Embryonic facial prominence (tissue), 1 donor: ENCODE data around the gene DDAH2.
"Not testable (repeated sequence)": the region's sequence is repeated elsewhere in the genome, so short reads cannot be mapped to it uniquely, and the experiment has no call there.

ENCODE experiments used
- DNase-seq: peaks from one replicate; pipeline ENCODE4 v3.0.0-alpha.2; 2016; ENCODE audit errors: extremely low spot score

Gene DDAH2

DNA sequence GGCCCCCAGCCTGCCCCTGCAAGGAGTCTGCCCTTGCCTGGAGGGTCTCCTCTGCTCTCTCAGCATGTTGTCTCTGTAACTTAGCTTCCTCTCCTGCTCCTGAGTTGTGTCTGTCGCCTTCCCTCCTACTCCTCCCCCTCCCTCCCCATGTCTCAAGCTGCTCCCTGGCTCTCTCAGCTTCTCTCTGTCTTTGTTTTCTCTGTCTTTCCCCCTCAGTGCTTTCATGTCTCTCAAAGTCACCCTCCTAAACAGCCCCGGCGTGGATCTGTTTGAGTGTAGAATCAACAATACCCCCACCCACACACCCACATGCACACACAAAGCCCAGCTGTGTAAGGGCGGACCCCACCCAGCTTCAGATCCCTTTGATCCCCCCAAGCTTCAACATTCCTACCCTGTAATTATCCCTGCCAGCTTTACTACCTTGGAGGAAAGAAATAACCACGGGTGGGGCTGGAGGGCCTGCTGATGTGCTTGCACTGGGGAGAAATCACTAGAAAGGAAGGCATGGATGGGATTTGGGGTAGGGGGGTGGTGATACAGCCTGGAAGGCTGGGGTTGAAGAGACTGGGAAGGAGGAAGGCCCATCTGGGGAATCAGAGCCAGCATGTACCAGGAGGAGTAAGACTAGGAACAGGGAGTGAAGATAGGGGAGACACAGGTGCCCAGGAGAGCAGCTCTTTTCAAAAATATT, 15.0 kb downstream of the DDAH2 start:
- peak; percentile 29 for DNase-seq

DNA sequence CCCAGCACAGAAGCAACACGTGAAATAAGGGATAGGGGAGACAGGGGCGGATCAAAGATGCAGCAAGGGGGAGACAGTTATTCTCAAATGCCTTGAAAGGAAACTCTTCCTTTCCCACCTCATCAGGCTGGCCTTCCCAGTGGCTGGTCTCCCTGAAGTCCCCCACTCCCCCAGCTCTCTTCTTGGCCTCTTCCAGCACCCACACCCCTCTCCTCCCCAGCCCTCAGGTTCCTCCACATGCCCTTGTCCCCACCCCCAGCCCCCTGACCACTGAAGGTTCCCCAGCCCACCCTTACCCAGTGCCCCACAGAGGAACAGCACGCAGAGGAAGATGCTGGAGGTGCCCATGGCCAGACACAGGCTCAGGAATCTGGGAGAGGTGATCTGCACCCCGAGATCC, 15.6 kb downstream of the DDAH2 start:
- DNase-seq, result no peak

DNA sequence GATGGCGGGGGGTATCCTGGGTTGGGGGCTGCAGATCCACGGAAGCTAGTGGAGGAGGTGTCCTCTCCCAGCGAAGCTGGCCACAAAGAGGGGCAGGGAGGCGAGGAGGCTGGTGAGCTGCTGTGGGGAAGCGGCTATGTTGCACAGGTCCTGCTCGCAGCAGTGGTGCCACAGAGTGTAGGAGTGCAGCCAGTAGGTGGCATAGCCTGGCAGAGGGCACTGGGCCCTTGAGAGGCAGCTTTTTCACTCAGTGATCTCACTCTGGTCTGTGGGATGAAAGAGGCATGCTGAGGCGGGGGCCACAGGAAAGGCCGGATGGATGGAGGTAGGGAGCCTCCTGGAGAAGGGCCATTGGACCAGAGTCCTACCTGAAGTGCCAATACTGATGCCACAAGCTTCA, 16.8 kb downstream of the DDAH2 start:
- DNase-seq, result no peak

DNA sequence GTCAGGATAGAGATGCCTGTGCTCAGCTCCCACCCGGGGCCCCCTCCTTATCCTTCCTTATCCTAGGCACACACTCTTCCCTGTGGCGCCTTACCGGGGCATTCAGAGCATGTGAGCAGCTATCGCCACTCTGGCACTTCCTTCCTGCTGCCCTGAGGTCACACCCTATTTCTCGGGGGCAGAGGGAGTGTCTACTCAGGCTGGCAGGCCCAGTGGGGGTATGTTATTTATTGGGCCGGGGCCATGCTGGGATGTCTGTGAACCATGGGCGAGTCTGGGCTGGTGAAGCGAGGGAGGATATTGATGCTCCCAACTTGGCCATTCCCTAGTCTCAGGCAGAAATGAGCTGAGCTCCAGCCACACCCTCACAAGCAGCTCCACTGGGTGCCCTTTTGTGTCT, 17.9 kb downstream of the DDAH2 start:
- DNase-seq, result no peak

DNA sequence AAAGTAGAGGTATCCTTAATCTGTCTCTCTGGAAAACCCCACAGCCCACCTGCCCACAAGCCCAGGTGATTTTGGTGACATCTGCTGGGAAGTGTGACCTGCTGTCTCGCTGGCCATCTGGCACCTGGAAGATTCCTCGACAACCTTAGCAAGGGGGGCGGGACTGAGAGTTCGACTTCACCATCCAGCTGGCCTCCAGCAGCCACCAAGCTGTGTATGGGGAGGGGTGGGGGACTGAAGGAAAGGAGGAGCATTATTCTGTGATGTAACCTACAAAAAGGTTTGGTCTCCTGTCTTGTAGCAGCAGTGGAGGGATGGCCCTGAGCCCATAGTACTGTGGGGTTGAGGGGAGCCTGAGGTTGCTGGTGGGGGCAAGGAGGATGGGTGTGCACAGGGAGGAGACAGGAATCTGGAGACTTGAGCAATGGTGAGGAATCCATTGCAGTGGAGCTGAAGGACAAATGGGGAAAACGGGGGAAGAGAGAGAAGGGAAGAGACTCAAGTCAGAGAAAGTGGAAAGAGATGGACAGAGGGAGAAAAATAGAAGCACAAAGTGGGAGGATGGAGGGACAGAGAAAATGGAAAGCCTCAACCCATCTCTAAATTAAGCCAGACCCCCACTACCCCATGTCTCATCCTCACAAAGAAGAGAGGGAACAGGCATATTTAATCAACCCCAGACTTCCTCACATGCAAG, 18.4 kb downstream of the DDAH2 start:
- DNase-seq, result no peak

DNA sequence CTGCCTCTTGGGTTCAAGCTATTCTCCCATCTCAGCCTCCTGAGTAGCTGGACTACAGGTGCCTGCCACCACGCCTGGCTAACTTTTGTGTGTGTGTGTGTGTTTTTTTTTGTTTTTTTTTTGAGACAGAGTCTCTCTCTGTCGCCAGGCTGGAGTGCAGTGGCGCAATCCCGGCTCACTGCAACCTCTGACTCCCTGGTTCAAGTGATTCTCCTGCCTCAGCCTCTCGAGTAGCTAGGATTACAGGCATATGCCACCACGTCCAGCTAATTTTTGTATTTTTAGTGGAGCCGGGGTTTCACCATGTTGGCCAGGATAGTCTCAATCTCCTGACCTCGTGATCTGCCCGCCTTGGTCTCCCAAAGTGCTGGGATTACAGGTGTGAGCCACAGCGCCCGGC, 19.9 kb downstream of the DDAH2 start:
- not testable (repeated sequence) for DNase-seq

DNA sequence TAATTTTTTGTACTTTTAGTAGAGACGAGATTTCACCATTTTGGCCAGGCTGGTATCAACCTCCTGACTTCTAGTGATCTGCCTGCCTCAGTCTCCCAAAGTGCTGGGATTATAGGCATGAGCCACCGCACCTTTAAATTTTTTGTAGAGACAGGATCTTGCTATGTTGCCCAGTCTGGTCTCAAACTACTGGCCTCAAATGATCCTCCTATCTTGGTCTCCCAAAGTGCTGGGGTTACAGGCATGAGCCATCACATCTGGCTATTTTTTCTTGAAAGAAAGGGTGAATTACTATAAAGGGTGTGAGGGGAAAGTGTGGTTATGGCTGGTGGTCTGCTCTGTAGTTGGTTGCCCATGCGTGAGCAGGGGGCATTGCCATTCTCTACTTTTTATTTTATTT, 20.9 kb downstream of the DDAH2 start:
- DNase-seq, result no peak

DNA sequence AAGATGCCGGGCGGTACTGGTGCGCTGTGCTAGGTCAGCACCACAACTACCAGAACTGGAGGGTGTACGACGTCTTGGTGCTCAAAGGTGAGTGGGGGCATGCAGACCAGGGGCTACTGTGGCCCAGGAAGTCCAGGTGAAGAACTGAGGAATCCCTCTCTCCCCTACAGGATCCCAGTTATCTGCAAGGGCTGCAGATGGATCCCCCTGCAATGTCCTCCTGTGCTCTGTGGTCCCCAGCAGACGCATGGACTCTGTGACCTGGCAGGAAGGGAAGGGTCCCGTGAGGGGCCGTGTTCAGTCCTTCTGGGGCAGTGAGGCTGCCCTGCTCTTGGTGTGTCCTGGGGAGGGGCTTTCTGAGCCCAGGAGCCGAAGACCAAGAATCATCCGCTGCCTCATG, 21.4 kb downstream of the DDAH2 start:
- no peak for DNase-seq

DNA sequence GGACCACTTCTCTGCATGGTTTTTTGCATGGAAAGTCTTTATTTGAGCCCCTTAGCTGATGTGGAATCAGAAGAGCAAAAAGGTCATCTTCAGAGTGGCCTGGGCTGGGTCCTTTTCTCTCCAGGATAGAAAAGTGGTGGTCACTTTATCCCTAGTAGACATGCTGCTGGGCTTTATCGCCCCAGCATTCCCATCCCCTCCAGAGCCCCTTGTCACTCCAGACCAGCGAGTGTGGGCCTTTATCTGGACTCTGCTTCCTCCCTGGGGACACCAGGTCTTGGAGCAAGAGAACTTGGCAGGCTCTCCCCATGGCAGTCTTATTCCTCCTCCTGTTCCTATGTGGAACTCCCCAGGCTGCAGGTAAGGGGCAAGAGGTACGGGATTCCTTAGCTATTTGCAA, 22.5 kb downstream of the DDAH2 start, which contains the start of gene LY6G6F:
TSS of gene LY6G6F (plus strand) at position 268 of the 400 bp plus-strand sequence. CDS start at position 309, 41 bp downstream.
- no peak for DNase-seq

DNA sequence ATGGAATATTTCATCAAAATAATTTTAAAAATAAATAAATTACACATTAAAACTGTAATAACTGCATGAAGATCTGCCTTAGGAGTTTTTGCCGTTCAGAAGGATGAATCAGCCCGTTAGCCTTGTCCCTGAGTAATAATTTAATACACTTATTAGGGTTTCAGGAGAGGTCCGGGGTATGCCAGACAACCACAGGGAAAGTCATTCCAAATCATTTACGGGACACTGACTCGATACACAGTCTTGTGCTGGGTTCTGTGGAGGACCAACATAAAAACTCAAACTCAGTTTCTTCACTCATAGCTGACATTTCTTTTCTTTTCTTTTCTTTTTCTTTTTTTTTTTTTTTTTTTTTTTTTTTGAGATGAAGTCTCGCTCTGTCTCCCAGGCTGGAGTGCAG, 23.2 kb downstream of the DDAH2 start:
- DNase-seq, result no peak

DNA sequence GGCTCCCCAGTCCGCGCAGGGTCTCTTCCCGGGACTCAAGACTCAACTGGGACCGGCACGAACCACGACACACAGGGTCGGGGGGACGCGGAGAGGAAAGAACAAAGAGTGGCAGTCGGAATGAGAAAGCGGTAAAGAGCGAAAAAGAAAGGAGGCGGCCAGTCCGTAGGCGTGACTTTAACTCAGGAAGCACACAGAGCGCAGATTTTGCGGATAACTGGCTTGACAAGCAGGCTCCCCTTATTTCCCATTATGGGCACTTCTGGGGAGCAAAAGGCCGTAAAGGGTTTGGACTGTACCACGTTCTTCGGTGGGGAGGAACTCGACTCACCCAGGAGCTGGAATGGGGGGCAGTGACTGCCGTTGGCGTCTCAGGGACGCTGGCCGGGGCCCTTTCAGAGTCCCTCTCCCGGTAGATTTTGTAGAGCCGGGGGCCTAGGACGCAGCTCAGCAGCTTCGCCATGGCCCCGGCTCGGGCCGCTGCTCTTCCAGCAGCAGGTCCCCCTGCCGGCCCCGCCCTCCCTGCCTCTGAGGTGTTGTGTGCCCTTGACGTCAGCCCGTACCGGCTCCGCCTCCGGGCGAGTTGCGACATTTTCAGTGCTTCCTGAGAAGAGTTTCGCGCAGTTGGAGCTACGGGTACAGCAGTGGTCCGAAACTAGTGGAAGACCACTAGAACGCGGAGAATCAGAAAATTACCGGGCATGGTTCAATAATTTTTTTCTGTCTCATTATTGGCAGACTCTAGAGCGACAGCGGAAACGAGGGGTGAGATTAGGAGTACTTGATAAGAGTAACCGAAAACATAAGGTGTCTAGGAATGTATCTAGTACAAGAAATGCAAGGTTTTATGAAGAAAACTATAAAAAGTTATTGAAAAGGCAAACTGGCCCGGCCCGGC, 26.0 kb downstream of the DDAH2 start, which contains the start of gene ABHD16A:
TSS of gene ABHD16A (minus strand) at position 506 of the 898 bp plus-strand sequence. CDS start at position 463, 43 bp downstream.
- peak; percentile 97 for DNase-seq

DNA sequence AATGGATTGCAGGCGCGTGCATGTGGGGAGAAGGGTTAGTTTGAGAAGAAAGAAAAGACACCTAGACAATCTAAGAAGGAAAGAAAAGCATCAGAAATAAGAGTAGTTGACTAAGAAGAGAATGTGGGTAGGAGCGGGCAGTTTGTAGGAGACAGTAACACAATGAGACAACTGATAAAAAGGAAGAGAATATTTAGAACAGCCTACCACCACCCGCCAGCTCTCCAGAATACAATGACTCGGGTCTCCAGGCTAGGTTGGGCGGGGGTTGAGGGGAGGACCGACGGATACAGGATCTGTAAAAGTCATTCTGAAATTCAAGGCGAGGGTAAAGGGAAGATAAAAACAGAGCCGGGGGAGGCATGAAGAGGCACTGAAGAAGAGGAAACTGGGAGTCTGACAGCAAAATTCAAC, 26.7 kb downstream of the DDAH2 start:
- no peak for DNase-seq

DNA sequence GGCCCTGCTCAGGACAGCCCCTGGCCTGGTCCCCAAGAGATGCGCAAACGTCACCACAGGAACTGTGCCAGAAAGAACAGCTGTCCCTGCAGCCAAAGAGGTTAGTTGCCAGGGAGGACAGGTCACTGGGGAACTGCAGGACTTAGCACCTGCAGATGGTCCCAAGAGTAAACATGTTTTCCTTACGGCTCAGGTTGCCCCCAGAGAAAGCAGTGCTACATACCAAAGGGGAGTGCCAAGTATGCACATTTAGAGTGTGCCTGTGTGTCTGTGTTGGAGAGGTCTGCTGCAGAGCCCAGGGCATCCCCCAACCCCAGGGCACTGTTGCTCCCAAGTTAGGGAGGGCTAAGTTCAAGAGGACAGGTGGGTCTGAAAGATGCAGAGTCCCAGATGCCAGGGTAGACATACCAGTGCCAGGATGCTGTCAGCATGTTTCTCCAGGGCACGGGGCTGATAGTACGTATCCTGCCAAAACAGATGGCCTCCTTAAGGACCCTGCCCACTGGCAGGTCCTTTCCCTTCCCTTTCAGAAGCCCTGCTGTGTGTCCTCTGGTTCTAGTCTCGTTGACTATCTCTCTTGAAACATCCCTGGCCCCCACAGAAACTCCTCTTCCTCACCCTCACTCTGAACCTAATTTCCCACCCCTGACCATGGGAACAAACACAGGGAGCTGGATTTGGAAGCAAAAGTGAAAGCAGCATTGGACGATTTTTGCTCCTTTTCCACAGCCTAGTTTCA, 27.3 kb downstream of the DDAH2 start:
- DNase-seq, result no peak

DNA sequence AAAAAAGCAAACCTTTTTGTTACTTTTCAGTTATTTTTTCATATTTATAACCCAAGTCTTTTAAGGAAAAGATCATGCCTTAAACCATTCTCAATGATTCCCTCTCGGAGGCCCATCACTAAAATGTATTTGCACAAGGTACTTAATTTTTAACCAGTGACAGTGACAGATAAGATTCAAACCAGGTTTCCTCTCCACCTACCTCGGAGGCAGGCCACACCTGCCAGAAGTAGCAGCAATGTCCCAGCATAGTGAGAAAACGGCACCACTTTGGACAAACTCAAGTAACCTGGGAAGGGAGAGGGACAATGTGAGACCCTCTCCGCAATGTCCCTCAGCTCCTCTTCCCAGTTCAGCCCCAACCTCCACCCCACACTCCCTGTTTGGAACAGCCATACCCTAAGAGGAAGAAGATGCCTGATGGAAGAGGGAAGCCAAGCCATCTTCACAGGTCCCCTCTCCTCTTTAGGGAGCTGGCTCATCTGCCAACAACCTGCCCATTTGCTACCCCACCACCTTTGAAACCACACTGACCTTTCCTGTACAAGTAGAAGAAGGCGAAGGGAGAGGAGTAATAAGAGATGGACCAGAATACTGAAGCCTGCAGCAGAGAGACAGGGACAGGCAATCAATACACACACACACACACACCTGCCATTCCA, 28.2 kb downstream of the DDAH2 start:
- no peak for DNase-seq

DNA sequence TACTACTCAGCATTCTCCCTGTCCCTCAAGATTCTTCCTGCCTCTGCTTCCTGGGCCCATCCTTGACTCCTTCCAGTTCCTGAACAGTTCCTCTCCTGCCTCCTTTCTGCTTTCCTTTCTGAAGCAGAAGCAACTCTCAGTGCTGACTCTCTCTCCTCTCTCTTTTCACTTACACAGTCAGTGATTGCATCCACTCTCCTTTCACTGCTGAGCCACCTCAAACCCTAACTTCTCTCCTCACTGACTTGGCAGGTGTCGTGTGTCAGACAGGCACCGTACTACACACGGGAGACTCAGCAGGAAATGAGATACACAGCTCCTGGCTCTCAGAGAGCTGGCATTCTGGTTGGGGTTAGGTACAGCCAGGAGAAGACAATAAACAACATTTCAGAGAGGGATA, 31.5 kb downstream of the DDAH2 start:
- DNase-seq, result no peak

DNA sequence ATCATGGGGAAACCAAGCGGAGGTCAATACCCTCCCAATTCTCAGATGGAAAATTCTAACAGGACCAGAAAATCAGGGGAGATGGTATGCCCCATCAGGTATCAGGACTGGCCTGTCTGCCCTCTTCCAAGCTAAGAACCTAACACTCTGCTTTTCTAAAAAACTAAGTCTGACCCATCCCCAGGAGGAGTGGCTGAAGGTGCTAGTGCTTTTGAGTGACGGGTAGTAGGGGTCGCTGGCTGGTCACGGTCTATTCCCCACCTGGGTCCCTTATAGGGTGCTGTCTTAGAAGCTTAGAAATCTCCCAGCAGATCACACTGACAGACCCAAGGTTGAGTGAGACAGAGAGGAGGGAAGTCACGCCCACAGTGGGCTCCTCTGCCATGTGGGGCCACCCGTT, 35.6 kb downstream of the DDAH2 start:
- no peak for DNase-seq

DNA sequence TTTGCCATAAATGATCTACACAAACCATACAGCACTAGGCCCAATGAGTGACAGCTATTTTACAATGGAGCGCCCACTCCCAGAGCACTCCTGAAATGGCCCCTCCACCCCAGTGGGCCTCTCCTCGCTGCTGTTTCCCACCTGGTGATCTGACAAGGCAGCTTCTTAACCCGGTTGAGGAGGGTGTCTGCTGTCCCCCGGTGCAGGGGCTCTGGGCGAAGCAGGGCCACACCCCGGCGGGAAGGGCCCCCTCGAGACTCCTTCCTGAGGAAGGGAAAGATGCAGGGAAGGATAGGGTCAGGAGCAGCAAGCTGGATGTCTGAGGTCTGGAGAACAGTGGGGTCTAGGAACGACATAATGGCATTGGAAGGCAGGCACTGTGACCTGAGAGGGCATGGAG, 36.2 kb downstream of the DDAH2 start:
- DNase-seq, result no peak

DNA sequence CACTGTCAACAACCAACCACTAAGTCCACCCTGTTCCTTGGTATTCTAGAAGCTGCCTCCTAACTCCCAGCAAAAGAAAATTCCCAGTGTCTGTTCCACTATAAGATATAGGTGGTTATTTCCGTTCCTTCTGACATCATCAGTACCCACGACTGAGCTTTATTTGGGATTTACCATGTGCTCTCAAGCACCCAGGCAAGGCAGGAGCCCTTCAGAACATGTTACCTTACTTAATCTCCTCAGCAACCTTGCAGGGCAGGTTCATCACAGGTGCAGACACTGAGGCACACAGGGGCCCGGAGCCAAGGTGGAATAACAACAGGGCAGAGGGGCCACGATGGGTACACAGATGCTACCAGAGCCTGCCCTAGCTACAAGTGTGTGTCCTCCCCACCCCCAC, 36.7 kb downstream of the DDAH2 start:
- DNase-seq, result no peak

DNA sequence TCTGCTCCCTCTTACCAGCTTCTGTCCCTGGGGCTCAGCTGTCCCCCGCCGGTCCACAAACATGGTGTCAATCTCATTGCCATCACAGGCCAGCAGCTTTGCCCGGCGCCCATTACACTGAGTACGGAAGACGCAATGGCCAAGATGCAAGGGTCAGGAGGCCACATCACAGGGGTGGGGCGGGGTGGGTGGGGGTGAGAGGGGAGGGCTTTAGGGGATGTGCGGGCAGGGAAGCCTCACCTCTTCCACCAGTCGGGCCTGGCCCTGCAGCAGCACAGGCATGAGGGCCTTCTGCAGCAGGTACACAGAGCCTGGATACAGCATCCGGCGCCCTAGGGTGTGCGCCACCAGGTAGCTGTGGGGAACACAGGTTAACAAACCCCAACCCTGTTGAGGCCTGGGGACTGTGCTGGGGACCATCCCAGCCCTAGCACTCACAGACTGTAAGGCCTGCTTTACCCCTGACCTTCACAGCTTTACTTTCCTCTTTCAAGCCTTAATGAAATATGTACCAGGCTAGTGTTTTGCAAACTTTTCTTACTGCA, 37.5 kb downstream of the DDAH2 start:
- no peak for DNase-seq

DNA sequence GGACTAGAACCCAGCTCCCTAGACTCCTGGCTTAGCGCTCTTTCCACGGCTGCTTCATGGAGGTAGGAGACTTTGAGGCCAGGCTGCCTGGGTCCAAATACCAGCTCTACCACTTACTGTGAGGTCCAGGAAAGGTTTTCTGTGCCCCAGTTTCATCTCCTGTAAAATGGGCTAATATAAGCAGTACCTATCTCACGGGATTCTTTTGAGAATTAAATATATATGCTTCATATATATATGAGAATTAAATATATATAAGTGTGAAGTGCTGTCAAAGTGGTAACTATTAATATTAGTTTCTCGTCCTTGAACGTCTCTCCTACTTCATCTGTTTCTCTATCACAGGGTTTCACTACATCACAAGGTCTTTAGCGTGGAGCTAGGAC, 38.0 kb downstream of the DDAH2 start:
- DNase-seq, result no peak
